Endodermal cell (in vitro differentiated cells): ENCODE data around the gene SNAPC2. TPM values are rescaled to one million over a fixed set of nuclear protein-coding genes. Genes with fewer than 3 reads are reported as not detected.

Experiments
- DNase-seq: peaks from one replicate; pipeline ENCODE4 v3.0.0-alpha.2; 2017
- H3K27ac ChIP-seq: 2 replicates; pipeline ENCODE4 v1.5.1; 2013; ENCODE audit warnings: mild to moderate bottlenecking, low read depth, low read length, moderate library complexity
- H3K27me3 ChIP-seq: 2 replicates; pipeline ENCODE4 v1.6.1; 2013; ENCODE audit warnings: mild to moderate bottlenecking, low read length, moderate library complexity; ENCODE audit not compliant: insufficient read depth, control insufficient read depth, poor library complexity, severe bottlenecking
- H3K36me3 ChIP-seq: 2 replicates; pipeline ENCODE4 v1.7.0; 2013; ENCODE audit warnings: mild to moderate bottlenecking, low read length, moderate library complexity; ENCODE audit not compliant: control insufficient read depth, insufficient read depth
- H3K4me1 ChIP-seq: one replicate; pipeline ENCODE4 v1.7.0; 2013; ENCODE audit warnings: low read length; ENCODE audit not compliant: control insufficient read depth, insufficient read depth
- H3K4me3 ChIP-seq: 2 replicates; pipeline ENCODE4 v1.5.1; 2013; ENCODE audit warnings: mild to moderate bottlenecking, low read length, moderate library complexity
- H3K9ac ChIP-seq: 2 replicates; pipeline ENCODE4 v1.6.1; 2013; ENCODE audit warnings: mild to moderate bottlenecking, low read length, moderate library complexity; ENCODE audit not compliant: poor library complexity, severe bottlenecking; ENCODE audit errors: extremely low read depth
- H3K9me3 ChIP-seq: 2 replicates; pipeline ENCODE4 v1.6.1; 2013; ENCODE audit warnings: mild to moderate bottlenecking, low read length, moderate library complexity; ENCODE audit not compliant: control insufficient read depth
- H3K27ac Mint-ChIP-seq: 2 replicates; pipeline ENCODE4 v1.8.0; 2020; ENCODE audit warnings: mixed read lengths
- H3K27me3 Mint-ChIP-seq: 2 replicates; pipeline ENCODE4 v1.8.0; 2021; ENCODE audit warnings: mild to moderate bottlenecking, mixed read lengths; ENCODE audit not compliant: insufficient read depth
- H3K36me3 Mint-ChIP-seq: 2 replicates; pipeline ENCODE4 v1.8.0; 2020; ENCODE audit warnings: low read depth, mixed read lengths
- H3K4me1 Mint-ChIP-seq: 2 replicates; pipeline ENCODE4 v1.8.0; 2020; ENCODE audit warnings: mixed read lengths
- H3K4me3 Mint-ChIP-seq: 2 replicates; pipeline ENCODE4 v1.8.0; 2020; ENCODE audit warnings: mild to moderate bottlenecking, moderate library complexity, mixed read lengths
- H3K9me3 Mint-ChIP-seq: 2 replicates; pipeline ENCODE4 v1.8.0; 2020; ENCODE audit warnings: mild to moderate bottlenecking, mixed read lengths
- WGBS, 2 experiments: methylation state at CpG; one replicate each; pipeline versions ENCODE4 v1.1.5 to v1.1.7; 2013; ENCODE audit warnings: missing lambda C conversion rate in 2 of 2, mixed read lengths in 1 of 2; ENCODE audit not compliant: insufficient coverage in 1 of 2, insufficient read length in 1 of 2; 5-methylcytosine and 5-hydroxymethylcytosine counted together
- long read RNA-seq, 4 experiments: library from polyadenylated mRNA in 2 of 4; library from RNA in 1 of 4; library from capped mRNA in 1 of 4; stranded (forward) in 3 of 4; unstranded in 1 of 4; transcript quantifications; one replicate each; pipeline ENCODE4 v2.0.0, GENCODE V29; 2020 to 2021; ENCODE audit warnings: inconsistent platforms in 1 of 4
- polyA plus RNA-seq, 2 experiments: library from polyadenylated mRNA; stranded (reverse); fragments of 50-300 nt; gene quantifications; one replicate each; pipeline ENCODE4 v1.2.3, GENCODE V29; 2013
- total RNA-seq, 2 donors: library from RNA; stranded (reverse); fragmentation: NEBNext Ultra II Directional in 1 of 2; extraction: Animal tissue kit (Norgen Biotek cat#: 25700) in 1 of 2; gene quantifications; 2 replicates in 1 of 2; 3 replicates in 1 of 2; pipeline ENCODE4 v1.2.1, GENCODE V29; 2021
- TF ChIP-seq, protein P1 (sequence below): fragments of 200-600 bp; sonication (generic); conservative IDR thresholded peaks from 2 replicates; pipeline ENCODE4 v1.5.0; 2021; ENCODE audit warnings: antibody characterized with exemption, mild to moderate bottlenecking

Gene SNAPC2, protein sequence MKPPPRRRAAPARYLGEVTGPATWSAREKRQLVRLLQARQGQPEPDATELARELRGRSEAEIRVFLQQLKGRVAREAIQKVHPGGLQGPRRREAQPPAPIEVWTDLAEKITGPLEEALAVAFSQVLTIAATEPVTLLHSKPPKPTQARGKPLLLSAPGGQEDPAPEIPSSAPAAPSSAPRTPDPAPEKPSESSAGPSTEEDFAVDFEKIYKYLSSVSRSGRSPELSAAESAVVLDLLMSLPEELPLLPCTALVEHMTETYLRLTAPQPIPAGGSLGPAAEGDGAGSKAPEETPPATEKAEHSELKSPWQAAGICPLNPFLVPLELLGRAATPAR
- 10 to 100 TPM; 11.9 to 14.2 TPM for total RNA-seq
- polyA plus RNA-seq (2013, experiment 1 of 2), result 30.4 TPM
- 26.9 TPM for polyA plus RNA-seq (2013, experiment 2 of 2)
- long read RNA-seq, experiment 1, transcript SNAPC2-201 (5 exons, 1,542 nt), result major isoform, 7 of 13 reads
- long read RNA-seq, experiment 1, partial matches to known transcripts, result 6 of 13 reads
- long read RNA-seq, experiment 1, other reads (novel, unspliced or antisense), result 0 of 13 reads
- long read RNA-seq, experiment 2, transcript SNAPC2-201 (5 exons, 1,542 nt), result major isoform, 10 of 13 reads
- long read RNA-seq, experiment 2, partial matches to known transcripts, result 0 of 13 reads
- long read RNA-seq, experiment 2, other reads (novel, unspliced or antisense), result 2 of 13 reads
- long read RNA-seq, experiment 3, transcript SNAPC2-204 (4 exons, 975 nt), result minor isoform, 6 of 74 reads
- long read RNA-seq, experiment 3, transcript SNAPC2-201 (5 exons, 1,542 nt), result major isoform, 64 of 74 reads
- long read RNA-seq, experiment 3, partial matches to known transcripts, result 2 of 74 reads
- long read RNA-seq, experiment 3, other reads (novel, unspliced or antisense), result 2 of 74 reads
- long read RNA-seq, experiment 4, partial matches to known transcripts, result 1 of 2 reads
- long read RNA-seq, experiment 4, other reads (novel, unspliced or antisense), result 0 of 2 reads

DNA sequence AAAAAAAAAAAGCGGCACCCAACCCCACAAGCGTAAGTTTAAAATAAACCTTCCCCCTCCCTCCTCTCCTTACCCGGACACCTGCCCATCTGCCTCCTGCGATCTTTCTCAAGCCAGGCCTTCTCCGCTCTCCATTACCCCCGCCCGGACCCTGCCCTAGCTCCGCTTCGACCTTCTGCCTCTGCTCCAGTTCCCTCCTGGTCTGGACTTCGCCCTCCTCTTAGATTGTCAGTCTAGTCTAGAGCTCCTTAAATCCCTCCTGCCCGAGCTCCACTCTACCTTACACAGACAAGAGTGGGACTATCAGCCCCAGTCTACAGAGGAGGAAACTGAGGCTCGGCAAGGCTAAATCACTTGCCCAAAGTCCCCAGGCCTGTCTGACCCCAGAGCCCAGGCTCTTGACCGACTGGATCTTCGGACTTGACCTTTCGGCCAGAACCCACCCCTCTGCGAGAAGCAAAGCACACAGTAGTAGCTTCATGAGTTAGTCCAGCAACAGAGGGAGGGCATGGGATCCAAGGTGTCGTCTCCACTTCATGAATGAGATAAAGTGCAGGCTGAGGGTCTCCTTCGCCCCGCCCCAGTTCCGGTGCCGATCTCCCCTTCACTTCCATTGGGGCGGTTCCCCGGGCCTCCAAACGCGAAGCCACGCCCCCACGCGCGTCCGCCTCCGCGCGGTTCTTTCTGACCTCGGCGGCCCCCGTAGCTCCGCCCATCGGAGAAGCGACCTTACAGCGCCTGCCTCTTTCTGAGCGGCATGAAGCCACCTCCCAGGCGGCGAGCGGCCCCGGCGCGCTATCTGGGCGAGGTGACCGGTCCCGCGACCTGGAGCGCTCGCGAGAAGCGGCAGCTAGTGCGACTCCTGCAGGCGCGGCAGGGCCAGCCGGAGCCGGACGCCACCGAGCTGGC is at the start of gene SNAPC2:
SNAPC2 (plus strand) TSS at position 729 of the 909 bp plus-strand sequence; CDS start at position 758, 29 bp downstream.
- H3K36me3 Mint-ChIP-seq, result peaks cover 11% of the 10 kb centered on the region
- TF ChIP-seq, protein P1, sequence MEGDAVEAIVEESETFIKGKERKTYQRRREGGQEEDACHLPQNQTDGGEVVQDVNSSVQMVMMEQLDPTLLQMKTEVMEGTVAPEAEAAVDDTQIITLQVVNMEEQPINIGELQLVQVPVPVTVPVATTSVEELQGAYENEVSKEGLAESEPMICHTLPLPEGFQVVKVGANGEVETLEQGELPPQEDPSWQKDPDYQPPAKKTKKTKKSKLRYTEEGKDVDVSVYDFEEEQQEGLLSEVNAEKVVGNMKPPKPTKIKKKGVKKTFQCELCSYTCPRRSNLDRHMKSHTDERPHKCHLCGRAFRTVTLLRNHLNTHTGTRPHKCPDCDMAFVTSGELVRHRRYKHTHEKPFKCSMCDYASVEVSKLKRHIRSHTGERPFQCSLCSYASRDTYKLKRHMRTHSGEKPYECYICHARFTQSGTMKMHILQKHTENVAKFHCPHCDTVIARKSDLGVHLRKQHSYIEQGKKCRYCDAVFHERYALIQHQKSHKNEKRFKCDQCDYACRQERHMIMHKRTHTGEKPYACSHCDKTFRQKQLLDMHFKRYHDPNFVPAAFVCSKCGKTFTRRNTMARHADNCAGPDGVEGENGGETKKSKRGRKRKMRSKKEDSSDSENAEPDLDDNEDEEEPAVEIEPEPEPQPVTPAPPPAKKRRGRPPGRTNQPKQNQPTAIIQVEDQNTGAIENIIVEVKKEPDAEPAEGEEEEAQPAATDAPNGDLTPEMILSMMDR, result no peak
- Histone ChIP-seq H3K4me1 (peaks cover 5% of the 10 kb centered on the region), H3K9ac (no peak within 1 kb of the TSS), H3K27ac (peak within 1 kb of the TSS; percentile 85), H3K27me3 (peaks cover 40% of the 10 kb centered on the region), H3K36me3 (peaks cover 14% of the 10 kb centered on the region), H3K4me3 (peak within 1 kb of the TSS; percentile 83), H3K9me3 (no peaks in the 10 kb centered on the region)
- no peaks in the 10 kb centered on the region for H3K9me3 Mint-ChIP-seq
- H3K4me3 Mint-ChIP-seq, result peak within 1 kb of the TSS; percentile 67
- peaks cover 40% of the 10 kb centered on the region for H3K27me3 Mint-ChIP-seq
- WGBS, 2 experiments, result 18 to 30% methylated on average over 32 to 61 of the region's 62 CpGs
- peaks cover 6% of the 10 kb centered on the region for H3K4me1 Mint-ChIP-seq
- H3K27ac Mint-ChIP-seq, result peak within 1 kb of the TSS; percentile 89
- peak; percentile 98 for DNase-seq

DNA sequence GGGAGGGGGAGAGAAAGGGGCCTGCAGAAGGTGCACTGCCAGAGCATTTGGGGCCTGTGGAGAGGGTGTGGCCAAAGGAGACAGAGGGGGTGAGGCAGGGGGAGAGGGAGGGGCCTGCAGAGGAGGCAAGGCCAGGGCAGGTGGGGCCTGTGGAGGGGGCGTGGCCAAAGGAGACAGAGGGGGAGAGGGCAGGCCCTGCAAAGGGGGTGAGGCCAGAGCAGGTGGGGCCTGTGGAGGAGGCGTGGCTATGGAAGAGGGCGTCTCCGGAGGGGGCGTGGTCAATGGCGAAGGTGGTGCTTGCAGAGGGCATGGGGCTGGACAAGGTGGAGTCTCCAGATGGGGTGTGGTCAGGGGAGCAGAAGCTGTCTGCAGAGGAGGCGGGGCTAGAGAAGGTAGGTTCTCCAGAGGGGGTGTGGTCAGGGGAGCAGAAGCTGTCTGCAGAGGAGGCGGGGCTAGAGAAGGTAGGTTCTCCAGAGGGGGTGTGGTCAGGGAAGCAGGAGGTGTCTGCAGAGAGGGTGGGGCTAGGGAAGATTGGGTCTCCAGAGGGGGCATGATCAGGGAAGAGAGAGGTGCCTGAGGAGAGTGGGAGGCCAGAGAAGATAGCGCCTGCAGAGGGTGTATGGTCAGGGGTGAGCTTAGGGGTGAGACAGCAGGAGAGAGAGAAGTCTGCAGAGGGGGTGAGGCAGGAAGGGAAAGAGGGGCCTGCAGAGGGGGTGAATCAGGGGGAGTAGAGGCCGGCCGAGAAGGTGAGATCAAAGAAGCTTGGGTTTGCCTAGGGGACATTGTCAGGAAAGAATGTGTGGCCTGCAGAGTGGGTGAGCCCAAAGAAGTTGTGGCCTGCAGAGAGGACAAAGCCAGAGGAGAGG is 49.3 kb upstream of the SNAPC2 start:
- H3K4me1 Mint-ChIP-seq, result peaks cover 3% of the 10 kb centered on the region
- peak overlapping the region; percentile 94 for H3K27ac ChIP-seq
- 42 to 85% methylated on average over 5 to 11 of the region's 11 CpGs for WGBS, 2 experiments
- no peaks in the 10 kb centered on the region for H3K4me1 ChIP-seq
- peaks cover 70% of the 10 kb centered on the region for H3K27me3 Mint-ChIP-seq
- H3K27ac Mint-ChIP-seq, result peak overlapping the region; percentile 95
- H3K36me3 ChIP-seq, result no peaks in the 10 kb centered on the region
- DNase-seq, result peak; percentile 92
- peaks cover 33% of the 10 kb centered on the region for H3K27me3 ChIP-seq
- H3K9ac ChIP-seq, result no peak overlapping the region
- no peaks in the 10 kb centered on the region for H3K36me3 Mint-ChIP-seq
- no peak overlapping the region for H3K4me3 ChIP-seq
- TF ChIP-seq, protein P1, result no peak
- H3K4me3 Mint-ChIP-seq, result peak overlapping the region; percentile 36
- peaks cover 1% of the 10 kb centered on the region for H3K9me3 Mint-ChIP-seq
- no peaks in the 10 kb centered on the region for H3K9me3 ChIP-seq
